ENCODE measurements around the gene JMJD6.
"Not testable (repeated sequence)": the region's sequence is repeated elsewhere in the genome, so short reads cannot be mapped to it uniquely, and the experiment has no call there.

JMJD6 gene

GRCh38 chr17:76745785-76746184, 19.4 kb upstream of the JMJD6 start:
- H3K27me3 ChIP-seq (ENCODE audit: control insufficient read depth, insufficient read depth, low read length); H3K9me3 ChIP-seq (ENCODE audit: control insufficient read depth, insufficient read depth, low read length); H3K36me3 ChIP-seq (ENCODE audit: control insufficient read depth, insufficient read depth, low read length); H3K4me3 ChIP-seq (ENCODE audit: low read depth, low read length); H3K4me1 ChIP-seq (ENCODE audit: control insufficient read depth, insufficient read depth, low read length); H3K9ac ChIP-seq (ENCODE audit: low read depth, low read length): not testable (repeated sequence)

- no peaks in the 10 kb centered on the region for H3K27me3 ChIP-seq (ENCODE audit: control insufficient read depth, insufficient read depth, low read length)
- no peak overlapping the region for H3K4me3 ChIP-seq (ENCODE audit: low read depth, low read length)
- peaks cover 5% of the 10 kb centered on the region for H3K36me3 ChIP-seq (ENCODE audit: control insufficient read depth, insufficient read depth, low read length)
- H3K9me3 ChIP-seq (ENCODE audit: control insufficient read depth, insufficient read depth, low read length): no peaks in the 10 kb centered on the region
- no peak overlapping the region for H3K9ac ChIP-seq (ENCODE audit: low read depth, low read length)
- no peaks in the 10 kb centered on the region for H3K4me1 ChIP-seq (ENCODE audit: control insufficient read depth, insufficient read depth, low read length)
Measured at GRCh38 chr17:76744747-76745146, 18.3 kb upstream of the JMJD6 start.

- Histone ChIP-seq H3K4me1 (ENCODE audit: control insufficient read depth, insufficient read depth, low read length) (peaks cover 5% of the 10 kb centered on the region), H3K9me3 (ENCODE audit: control insufficient read depth, insufficient read depth, low read length) (no peaks in the 10 kb centered on the region), H3K36me3 (ENCODE audit: control insufficient read depth, insufficient read depth, low read length) (peaks cover 5% of the 10 kb centered on the region), H3K9ac (ENCODE audit: low read depth, low read length) (no peak overlapping the region), H3K4me3 (ENCODE audit: low read depth, low read length) (no peak overlapping the region), H3K27me3 (ENCODE audit: control insufficient read depth, insufficient read depth, low read length) (no peaks in the 10 kb centered on the region)
Measured at GRCh38 chr17:76742958-76743357, 16.6 kb upstream of the JMJD6 start.

GRCh38 chr17:76740329-76741118, 14.1 kb upstream of the JMJD6 start:
- H3K4me1 ChIP-seq (ENCODE audit: control insufficient read depth, insufficient read depth, low read length): peaks cover 5% of the 10 kb centered on the region
- no peak overlapping the region for H3K9ac ChIP-seq (ENCODE audit: low read depth, low read length)
- H3K9me3 ChIP-seq (ENCODE audit: control insufficient read depth, insufficient read depth, low read length): no peaks in the 10 kb centered on the region
- peaks cover 17% of the 10 kb centered on the region for H3K36me3 ChIP-seq (ENCODE audit: control insufficient read depth, insufficient read depth, low read length)
- no peak overlapping the region for H3K4me3 ChIP-seq (ENCODE audit: low read depth, low read length)
- H3K27me3 ChIP-seq (ENCODE audit: control insufficient read depth, insufficient read depth, low read length): no peaks in the 10 kb centered on the region

- not testable (repeated sequence) for H3K27me3 ChIP-seq (ENCODE audit: control insufficient read depth, insufficient read depth, low read length); H3K4me3 ChIP-seq (ENCODE audit: low read depth, low read length); H3K9ac ChIP-seq (ENCODE audit: low read depth, low read length); H3K9me3 ChIP-seq (ENCODE audit: control insufficient read depth, insufficient read depth, low read length)
- H3K4me1 ChIP-seq (ENCODE audit: control insufficient read depth, insufficient read depth, low read length): peaks cover 12% of the 10 kb centered on the region
- peaks cover 23% of the 10 kb centered on the region for H3K36me3 ChIP-seq (ENCODE audit: control insufficient read depth, insufficient read depth, low read length)
Measured at GRCh38 chr17:76739568-76740115, 13.2 kb upstream of the JMJD6 start.

- Histone ChIP-seq H3K36me3 (ENCODE audit: control insufficient read depth, insufficient read depth, low read length) (peaks cover 31% of the 10 kb centered on the region), H3K4me1 (ENCODE audit: control insufficient read depth, insufficient read depth, low read length) (peaks cover 12% of the 10 kb centered on the region), H3K4me3 (ENCODE audit: low read depth, low read length) (peak overlapping the region; percentile 60), H3K9me3 (ENCODE audit: control insufficient read depth, insufficient read depth, low read length) (no peaks in the 10 kb centered on the region), H3K27me3 (ENCODE audit: control insufficient read depth, insufficient read depth, low read length) (no peaks in the 10 kb centered on the region), H3K9ac (ENCODE audit: low read depth, low read length) (peak overlapping the region; percentile 2)
Measured at GRCh38 chr17:76738468-76738850, 12.1 kb upstream of the JMJD6 start.

- Histone ChIP-seq H3K9ac (ENCODE audit: low read depth, low read length) (peak within 1 kb of the TSS; percentile 99), H3K4me1 (ENCODE audit: control insufficient read depth, insufficient read depth, low read length) (peaks cover 12% of the 10 kb centered on the region), H3K9me3 (ENCODE audit: control insufficient read depth, insufficient read depth, low read length) (no peaks in the 10 kb centered on the region), H3K36me3 (ENCODE audit: control insufficient read depth, insufficient read depth, low read length) (peaks cover 33% of the 10 kb centered on the region), H3K27me3 (ENCODE audit: control insufficient read depth, insufficient read depth, low read length) (no peaks in the 10 kb centered on the region), H3K4me3 (ENCODE audit: low read depth, low read length) (peak within 1 kb of the TSS; percentile 98)
Measured at GRCh38 chr17:76737676-76738467, 11.5 kb upstream of the JMJD6 start, which contains the start of gene MFSD11. Gene MFSD11 (plus strand): TSS chr17:76738119. CDS start chr17:76738353, 234 bp downstream.

GRCh38 chr17:76737082-76737675, 10.8 kb upstream of the JMJD6 start, which contains the start of gene SRSF2:
Gene SRSF2 (minus strand): TSS chr17:76737331. CDS start chr17:76737160, 171 bp downstream.
- H3K9ac ChIP-seq (ENCODE audit: low read depth, low read length): peak within 1 kb of the TSS; percentile 99
- peak within 1 kb of the TSS; percentile 98 for H3K4me3 ChIP-seq (ENCODE audit: low read depth, low read length)
- H3K36me3 ChIP-seq (ENCODE audit: control insufficient read depth, insufficient read depth, low read length): peaks cover 33% of the 10 kb centered on the region
- peaks cover 12% of the 10 kb centered on the region for H3K4me1 ChIP-seq (ENCODE audit: control insufficient read depth, insufficient read depth, low read length)
- H3K9me3 ChIP-seq (ENCODE audit: control insufficient read depth, insufficient read depth, low read length): no peaks in the 10 kb centered on the region
- no peaks in the 10 kb centered on the region for H3K27me3 ChIP-seq (ENCODE audit: control insufficient read depth, insufficient read depth, low read length)

GRCh38 chr17:76736349-76737081, 10.1 kb upstream of the JMJD6 start:
- no peaks in the 10 kb centered on the region for H3K27me3 ChIP-seq (ENCODE audit: control insufficient read depth, insufficient read depth, low read length)
- peaks cover 12% of the 10 kb centered on the region for H3K4me1 ChIP-seq (ENCODE audit: control insufficient read depth, insufficient read depth, low read length)
- peak overlapping the region; percentile 99 for H3K9ac ChIP-seq (ENCODE audit: low read depth, low read length)
- H3K9me3 ChIP-seq (ENCODE audit: control insufficient read depth, insufficient read depth, low read length): no peaks in the 10 kb centered on the region
- H3K4me3 ChIP-seq (ENCODE audit: low read depth, low read length): peak overlapping the region; percentile 98
- peaks cover 33% of the 10 kb centered on the region for H3K36me3 ChIP-seq (ENCODE audit: control insufficient read depth, insufficient read depth, low read length)

GRCh38 chr17:76735586-76736348, 9.4 kb upstream of the JMJD6 start:
- no peaks in the 10 kb centered on the region for H3K9me3 ChIP-seq (ENCODE audit: control insufficient read depth, insufficient read depth, low read length)
- peaks cover 12% of the 10 kb centered on the region for H3K4me1 ChIP-seq (ENCODE audit: control insufficient read depth, insufficient read depth, low read length)
- H3K36me3 ChIP-seq (ENCODE audit: control insufficient read depth, insufficient read depth, low read length): peaks cover 33% of the 10 kb centered on the region
- peak overlapping the region; percentile 98 for H3K4me3 ChIP-seq (ENCODE audit: low read depth, low read length)
- no peaks in the 10 kb centered on the region for H3K27me3 ChIP-seq (ENCODE audit: control insufficient read depth, insufficient read depth, low read length)
- H3K9ac ChIP-seq (ENCODE audit: low read depth, low read length): peak overlapping the region; percentile 99
